Lower leg skin (tissue), 3 donors: ENCODE measurements around the gene UST.

Source experiments
- CTCF ChIP-seq, 3 donors: fragments of 450-650 bp; IDR thresholded peaks; one replicate each; pipeline ENCODE4 v1.5.1; 2016; ENCODE audit warnings: antibody characterized with exemption in 3 of 3, mild to moderate bottlenecking in 3 of 3, moderate library complexity in 2 of 3
- POLR2A ChIP-seq, 2 donors: fragments of 450-650 bp; IDR thresholded peaks; one replicate each; pipeline ENCODE4 v1.6.1; 2016 to 2017; ENCODE audit warnings: antibody characterized with exemption in 2 of 2, mild to moderate bottlenecking in 1 of 2, moderate library complexity in 1 of 2

- TF ChIP-seq CTCF (IDR thresholded peaks at IDR 0.05) (no peak), POLR2A (IDR thresholded peaks at IDR 0.05) (no peak)
Observed at GRCh38 chr6:149088361-149088760, 341.5 kb downstream of the UST start.
